GM12878 (cell line): Measurements from ENCODE around the gene ZNF48. TPM values are rescaled to one million over a fixed set of nuclear protein-coding genes. Genes with fewer than 3 reads are reported as not detected.

Experiments used
- DPF2 ChIP-seq: fragments of 450-650 bp; IDR thresholded peaks from 2 replicates; pipeline ENCODE4 v1.6.1; 2017; ENCODE audit warnings: mild to moderate bottlenecking
- EGR1 ChIP-seq, 2 experiments: IDR thresholded peaks; 1 replicate in 1 of 2; 2 replicates in 1 of 2; pipeline ENCODE4 v1.6.1; 2011 to 2012; ENCODE audit warnings: low read depth in 2 of 2, low read length in 2 of 2, borderline replicate concordance in 1 of 2, mild to moderate bottlenecking in 1 of 2, moderate library complexity in 1 of 2
- ESRRA ChIP-seq: IDR thresholded peaks from 2 replicates; pipeline ENCODE4 v1.6.1; 2012; ENCODE audit warnings: mild to moderate bottlenecking, low read length, improper control_type of control experiment
- ETV6 ChIP-seq, 2 experiments: fragments of 450-650 bp in 1 of 2; IDR thresholded peaks in 1 of 2; conservative IDR thresholded peaks in 1 of 2; 2 replicates each; pipeline ENCODE4 v1.6.1; 2014; ENCODE audit warnings: antibody characterized with exemption in 1 of 2, borderline replicate concordance in 1 of 2, low read depth in 1 of 2, mild to moderate bottlenecking in 1 of 2, moderate library complexity in 1 of 2
- FOXK2 ChIP-seq: fragments of 450-650 bp; IDR thresholded peaks from 2 replicates; pipeline ENCODE4 v1.6.1; 2017; ENCODE audit warnings: mild to moderate bottlenecking, moderate library complexity
- HDGF ChIP-seq: fragments of 450-650 bp; IDR thresholded peaks from 2 replicates; pipeline ENCODE4 v1.6.1; 2016; ENCODE audit warnings: antibody characterized with exemption
- JUNB ChIP-seq: IDR thresholded peaks from 2 replicates; pipeline ENCODE4 v1.6.1; 2016; ENCODE audit warnings: antibody characterized with exemption, mild to moderate bottlenecking
- MEF2B ChIP-seq: fragments of 450-650 bp; IDR thresholded peaks from 2 replicates; pipeline ENCODE4 v1.6.1; 2018; ENCODE audit warnings: mild to moderate bottlenecking, moderate library complexity; ENCODE audit not compliant: partially characterized antibody, poor library complexity, severe bottlenecking
- MTA2 ChIP-seq: fragments of 450-650 bp; IDR thresholded peaks from 2 replicates; pipeline ENCODE4 v1.6.1; 2016; ENCODE audit warnings: low read depth, mild to moderate bottlenecking, moderate library complexity
- MXI1 ChIP-seq: fragments of 150-350 bp; IDR thresholded peaks from 2 replicates; pipeline ENCODE4 v1.6.1; 2011; ENCODE audit warnings: low read depth, mild to moderate bottlenecking, inconsistent platforms, low read length, improper control_type of control experiment
- NFIC ChIP-seq: IDR thresholded peaks from 2 replicates; pipeline ENCODE4 v1.6.1; 2012; ENCODE audit warnings: low read depth, mild to moderate bottlenecking, inconsistent platforms, low read length, moderate library complexity
- PAX5 ChIP-seq: IDR thresholded peaks from 2 replicates; pipeline ENCODE4 v1.6.1; 2011; ENCODE audit warnings: low read depth, low read length, borderline replicate concordance
- PBX3 ChIP-seq: IDR thresholded peaks from 2 replicates; pipeline ENCODE4 v1.6.1; 2011; ENCODE audit warnings: mild to moderate bottlenecking, low read depth, low read length, moderate library complexity; ENCODE audit not compliant: insufficient replicate concordance
- RBBP5 ChIP-seq: fragments of 200-600 bp; sonication (generic); conservative IDR thresholded peaks from 2 replicates; pipeline ENCODE4 v1.6.1; 2016
- RELA ChIP-seq: fragments of 450-650 bp; IDR thresholded peaks from 2 replicates; pipeline ENCODE4 v1.8.0; 2014; ENCODE audit warnings: borderline replicate concordance; ENCODE audit not compliant: partially characterized antibody
- SMAD1 ChIP-seq: fragments of 450-650 bp; IDR thresholded peaks from 2 replicates; pipeline ENCODE4 v1.6.1; 2018; ENCODE audit warnings: mild to moderate bottlenecking, low read depth; ENCODE audit not compliant: partially characterized antibody
- SMARCA5 ChIP-seq: fragments of 450-650 bp; IDR thresholded peaks from 2 replicates; pipeline ENCODE4 v1.6.1; 2017; ENCODE audit warnings: mild to moderate bottlenecking
- SUZ12 ChIP-seq: fragments of 200-600 bp; sonication (generic); IDR thresholded peaks from one replicate; pipeline ENCODE4 v1.6.1; 2018; ENCODE audit warnings: antibody characterized with exemption, mild to moderate bottlenecking; ENCODE audit not compliant: unreplicated experiment
- TAF1 ChIP-seq: IDR thresholded peaks from 2 replicates; pipeline ENCODE4 v1.6.1; 2011; ENCODE audit warnings: mild to moderate bottlenecking, low read depth, low read length, borderline replicate concordance
- ZBTB40 ChIP-seq: fragments of 450-650 bp; IDR thresholded peaks from 2 replicates; pipeline ENCODE4 v1.6.1; 2016; ENCODE audit warnings: mild to moderate bottlenecking, moderate library complexity, borderline replicate concordance
- ZNF592 ChIP-seq: fragments of 450-650 bp; IDR thresholded peaks from 2 replicates; pipeline ENCODE4 v1.6.1; 2017; ENCODE audit warnings: mild to moderate bottlenecking, moderate library complexity
- polyA plus RNA-seq, 11 experiments: library from polyadenylated mRNA; depleted of rRNA in 4 of 11; unstranded in 6 of 11; stranded (reverse) in 5 of 11; fragments of >200 nt; fragmentation: Nextera tagmentation in 4 of 11; fragmentation: Illumina TruSeq in 1 of 11; extraction: Ambion mirVana in 4 of 11; extraction: Trizol in 1 of 11; gene quantifications; 1 replicate in 1 of 11; 2 replicates in 10 of 11; pipeline versions ENCODE4 v1.2.1 to v1.2.3, GENCODE V29; 2011 to 2016; ENCODE audit warnings: inconsistent platforms in 2 of 11, missing spikeins in 2 of 11, low read depth in 1 of 11
- total RNA-seq, 4 experiments: library from RNA; depleted of rRNA in 3 of 4; stranded (reverse); fragments of >200 nt in 3 of 4; fragmentation: Illumina TruSeq in 1 of 4; extraction: Trizol in 1 of 4; gene quantifications; 2 replicates each; pipeline versions ENCODE4 v1.2.1 to v1.2.3, GENCODE V29; 2013 to 2021

The ZNF48 gene
- total and polyA plus RNA-seq, 10 of the 15 experiments (the other 5 are each of a cell fraction or from before 2014, with no cell fraction given) = 0.14 to 12.0 (median 4.2) TPM

GRCh38 chr16:30417529-30418349 lies 22.5 kb downstream of the ZNF48 start (continued):
- TF ChIP-seq MTA2 (no peak), SMARCA5 (peak; percentile 89), PBX3 (no peak), HDGF (no peak), ETV6 (conservative IDR thresholded peaks at IDR 0.05 in 1 of 2, IDR thresholded peaks at IDR 0.05 in 1 of 2; ENCODE audit: borderline replicate concordance in 1 of 2, low read depth in 1 of 2) (no peak), MXI1 (peak; percentile 90), JUNB (no peak), FOXK2 (no peak), MEF2B (peak; percentile 8), RBBP5 (no peak), SUZ12 (no peak), EGR1 (IDR thresholded peaks at IDR 0.05; ENCODE audit: borderline replicate concordance in 1 of 2, low read depth in 2 of 2, low read length in 2 of 2) (peak in 1 of 2 experiments; percentile 25; a peak in 1 of 3 replicates), ZBTB40 (no peak), RELA (peak; percentile 51), DPF2 (peak; percentile 80), ZNF592 (0 out of 2 replicates have a peak, but pooled peaks have one; percentile 56), SMAD1 (no peak), NFIC (no peak), ESRRA (no peak), TAF1 (no peak), PAX5 (peak; percentile 34; the same call in 1 of the 2 replicates)
